ENCODE measurements around the gene SLX4. TPM values are rescaled to one million over a fixed set of nuclear protein-coding genes. Genes with fewer than 3 reads are reported as not detected.

Gene SLX4
- total RNA-seq, 1 experiment from 2014 or later = 7.0 TPM

GRCh38 chr16:3595110-3595486 lies 16.3 kb downstream of the SLX4 start:
- Histone ChIP-seq H3K4me1 (ENCODE audit: control insufficient read depth in 1 of 2, insufficient read depth in 2 of 2, low read length in 2 of 2) (no peaks in the 10 kb centered on the region), H3K4me2 (ENCODE audit: low read length) (no peak overlapping the region), H3K79me2 (ENCODE audit: insufficient read depth, low read length) (no peaks in the 10 kb centered on the region), H3K27ac (ENCODE audit: low read depth, low read length) (no peak overlapping the region), H2AFZ (ENCODE audit: low read depth, low read length, poor library complexity, severe bottlenecking) (no peak overlapping the region), H3K27me3 (ENCODE audit: insufficient read depth, low read length) (no peaks in the 10 kb centered on the region), H3K4me3 (replicated peaks in 1 of 2; ENCODE audit: low read depth in 1 of 2, low read length in 2 of 2) (no peak overlapping the region), H3K9me2 (ENCODE audit: insufficient read depth) (no peaks in the 10 kb centered on the region), H3K36me3 (ENCODE audit: control insufficient read depth in 1 of 2, insufficient read depth in 2 of 2, low read length in 2 of 2) (peaks cover 0 to 7% of the 10 kb centered on the region in 2 experiments; a peak in 2 of 4 replicates), H4K20me1 (ENCODE audit: insufficient read depth) (no peaks in the 10 kb centered on the region), H3K9me3 (ENCODE audit: control insufficient read depth in 1 of 2, insufficient read depth in 1 of 2, low read depth in 1 of 2, low read length in 2 of 2) (no peaks in the 10 kb centered on the region; a peak in 1 of 4 replicates), H3K9ac (ENCODE audit: low read length) (no peak overlapping the region)
- intact Hi-C loops (cut with micrococcal nuclease) = no loop called here
- no peak for TF ChIP-seq EGR1 (IDR thresholded peaks at IDR 0.05; ENCODE audit: low read depth)
- TF ChIP-seq CTCF (IDR thresholded peaks at IDR 0.05 in 2 of 3, conservative IDR thresholded peaks at IDR 0.05 in 1 of 3; ENCODE audit: borderline replicate concordance in 1 of 3, insufficient read depth in 1 of 3, low read depth in 2 of 3, low read length in 2 of 3) = no peak
- no peak for TF ChIP-seq CBX3 (IDR thresholded peaks at IDR 0.05; ENCODE audit: low read depth)
- no peak for TF ChIP-seq ZFX (IDR thresholded peaks at IDR 0.05)
- TF ChIP-seq POLR2A (IDR thresholded peaks at IDR 0.05; ENCODE audit: borderline replicate concordance, extremely low read depth, insufficient read depth, insufficient read length) = no peak
- ATAC-seq (no peak), DNase-seq (ENCODE audit: low read depth, low spot score) (no peak)
- POLR2A ChIA-PET = no interaction called here
- BruUV-seq (replicated peaks) = no TSS peak
- RAD21 ChIA-PET (ENCODE audit: low non-redundant PET in 1 of 2, low total read pairs in 2 of 2, uncharacterized antibody in 2 of 2, unreplicated experiment in 2 of 2) = no interaction called here
- CTCF ChIA-PET = no interaction called here

- Histone ChIP-seq H3K9ac (ENCODE audit: low read length) (no peak overlapping the region), H4K20me1 (ENCODE audit: insufficient read depth) (no peaks in the 10 kb centered on the region), H3K27me3 (ENCODE audit: insufficient read depth, low read length) (no peaks in the 10 kb centered on the region), H3K9me3 (ENCODE audit: control insufficient read depth in 1 of 2, insufficient read depth in 1 of 2, low read depth in 1 of 2, low read length in 2 of 2) (no peaks in the 10 kb centered on the region), H2AFZ (ENCODE audit: low read depth, low read length, poor library complexity, severe bottlenecking) (no peak overlapping the region), H3K79me2 (ENCODE audit: insufficient read depth, low read length) (no peaks in the 10 kb centered on the region), H3K4me1 (ENCODE audit: control insufficient read depth in 1 of 2, insufficient read depth in 2 of 2, low read length in 2 of 2) (no peaks in the 10 kb centered on the region), H3K36me3 (ENCODE audit: control insufficient read depth in 1 of 2, insufficient read depth in 2 of 2, low read length in 2 of 2) (peaks cover 0 to 1% of the 10 kb centered on the region in 2 experiments; a peak in 2 of 4 replicates), H3K4me3 (replicated peaks in 1 of 2; ENCODE audit: low read depth in 1 of 2, low read length in 2 of 2) (no peak overlapping the region), H3K27ac (ENCODE audit: low read depth, low read length) (no peak overlapping the region), H3K9me2 (ENCODE audit: insufficient read depth) (no peaks in the 10 kb centered on the region), H3K4me2 (ENCODE audit: low read length) (no peak overlapping the region)
- BruUV-seq (replicated peaks) = no TSS peak
- ChIA-PET POLR2A (no interaction called here), CTCF (no interaction called here), RAD21 (ENCODE audit: low non-redundant PET in 1 of 2, low total read pairs in 2 of 2, uncharacterized antibody in 2 of 2, unreplicated experiment in 2 of 2) (no interaction called here)
- DNase-seq (ENCODE audit: low read depth, low spot score) (no peak), ATAC-seq (no peak)
- TF ChIP-seq FOSL1 (IDR thresholded peaks at IDR 0.05; ENCODE audit: low read depth) = no peak
- TF ChIP-seq RAD21 (IDR thresholded peaks at IDR 0.05; ENCODE audit: low read depth) = no peak
- TF ChIP-seq SIN3A (IDR thresholded peaks at IDR 0.05; ENCODE audit: low read depth) = no peak
- TF ChIP-seq ZBTB33 (IDR thresholded peaks at IDR 0.05; ENCODE audit: extremely low read depth, insufficient replicate concordance, low read length) = no peak
- no peak for TF ChIP-seq CEBPB (IDR thresholded peaks at IDR 0.05; ENCODE audit: low read depth)
- no peak for TF ChIP-seq TCF7L2 (IDR thresholded peaks at IDR 0.05; ENCODE audit: borderline replicate concordance, extremely low read depth, insufficient read depth, insufficient read length)
- no peak for TF ChIP-seq SRF (IDR thresholded peaks at IDR 0.05; ENCODE audit: low read depth)
- intact Hi-C loops (cut with micrococcal nuclease) = no loop called here
These were observed 16.9 kb downstream of the SLX4 start for GRCh38 chr16:3594316-3595109.
